ENCODE measurements around the gene PCDHGA9.
"Not testable (repeated sequence)": the region's sequence is repeated elsewhere in the genome, so short reads cannot be mapped to it uniquely, and the experiment has no call there.

Gene PCDHGA9

DNA sequence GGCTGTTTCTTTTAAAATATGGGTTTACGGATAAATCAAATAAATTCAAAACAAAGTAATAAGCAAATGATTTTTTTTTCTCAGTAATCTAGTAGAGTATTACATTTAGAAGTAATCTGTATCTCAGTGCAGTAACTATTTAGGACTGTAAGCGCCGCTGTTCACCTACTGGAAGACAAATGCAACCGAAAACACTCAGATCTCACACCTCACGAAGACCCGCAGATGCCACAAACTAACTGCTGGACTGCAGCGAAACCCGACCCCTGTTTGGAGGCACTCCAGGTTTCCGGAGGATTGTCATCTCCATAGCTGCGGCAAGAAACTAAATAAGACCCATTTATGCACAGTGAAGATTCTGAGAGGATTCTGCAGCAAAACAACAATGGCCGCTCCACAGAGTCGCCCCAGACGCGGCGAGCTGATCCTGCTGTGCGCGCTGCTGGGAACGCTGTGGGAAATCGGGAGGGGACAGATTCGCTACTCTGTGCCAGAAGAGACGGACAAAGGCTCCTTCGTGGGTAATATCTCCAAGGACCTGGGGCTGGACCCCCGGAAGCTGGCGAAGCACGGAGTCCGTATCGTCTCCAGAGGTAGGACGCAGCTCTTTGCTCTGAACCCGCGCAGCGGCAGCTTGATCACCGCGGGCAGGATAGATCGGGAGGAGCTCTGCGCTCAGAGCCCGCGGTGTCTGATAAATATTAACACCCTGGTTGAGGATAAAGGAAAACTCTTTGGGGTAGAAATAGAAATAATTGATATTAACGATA, 10.0 kb upstream of the PCDHGA9 start, which contains the start of gene PCDHGA8:
Gene PCDHGA8 (plus strand): TSS at position 205 of the 770 bp plus-strand sequence. CDS start 181 bp downstream, at position 386.
- TF ChIP-seq POLR2A (IDR thresholded peaks at IDR 0.05; ENCODE audit: low read length) (no peak), GATA1 (IDR thresholded peaks at IDR 0.05; ENCODE audit: low read depth, low read length) (no peak)
- no peak for DNase-seq

DNA sequence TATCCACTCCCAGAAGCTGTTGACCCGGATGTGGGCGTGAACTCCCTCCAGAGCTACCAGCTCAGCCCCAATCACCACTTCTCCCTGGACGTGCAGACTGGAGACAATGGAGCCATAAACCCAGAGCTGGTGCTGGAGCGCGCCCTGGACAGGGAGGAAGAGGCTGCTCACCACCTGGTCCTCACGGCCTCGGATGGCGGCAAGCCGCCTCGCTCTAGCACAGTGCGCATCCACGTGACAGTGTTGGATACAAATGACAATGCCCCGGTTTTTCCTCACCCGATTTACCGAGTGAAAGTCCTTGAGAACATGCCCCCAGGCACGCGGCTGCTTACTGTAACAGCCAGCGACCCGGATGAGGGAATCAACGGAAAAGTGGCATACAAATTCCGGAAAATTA, 9.3 kb upstream of the PCDHGA9 start:
- TF ChIP-seq GATA1 (IDR thresholded peaks at IDR 0.05; ENCODE audit: low read depth, low read length) = no peak
- no peak for TF ChIP-seq POLR2A (IDR thresholded peaks at IDR 0.05; ENCODE audit: low read length)
- no peak for DNase-seq

DNA sequence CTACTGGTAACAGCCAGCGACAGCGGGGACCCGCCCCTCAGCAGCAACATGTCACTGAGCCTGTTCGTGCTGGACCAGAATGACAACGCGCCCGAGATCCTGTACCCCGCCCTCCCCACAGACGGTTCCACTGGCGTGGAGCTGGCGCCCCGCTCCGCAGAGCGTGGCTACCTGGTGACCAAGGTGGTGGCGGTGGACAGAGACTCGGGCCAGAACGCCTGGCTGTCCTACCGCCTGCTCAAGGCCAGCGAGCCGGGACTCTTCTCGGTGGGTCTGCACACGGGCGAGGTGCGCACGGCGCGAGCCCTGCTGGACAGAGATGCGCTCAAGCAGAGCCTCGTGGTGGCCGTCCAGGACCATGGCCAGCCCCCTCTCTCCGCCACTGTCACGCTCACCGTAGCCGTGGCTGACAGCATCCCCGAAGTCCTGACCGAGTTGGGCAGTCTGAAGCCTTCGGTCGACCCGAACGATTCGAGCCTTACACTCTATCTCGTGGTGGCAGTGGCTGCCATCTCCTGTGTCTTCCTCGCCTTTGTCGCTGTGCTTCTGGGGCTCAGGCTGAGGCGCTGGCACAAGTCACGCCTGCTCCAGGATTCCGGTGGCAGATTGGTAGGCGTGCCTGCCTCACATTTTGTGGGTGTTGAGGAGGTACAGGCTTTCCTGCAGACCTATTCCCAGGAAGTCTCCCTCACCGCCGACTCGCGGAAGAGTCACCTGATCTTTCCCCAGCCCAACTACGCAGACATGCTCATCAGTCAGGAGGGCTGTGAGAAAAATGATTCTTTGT, 8.0 kb upstream of the PCDHGA9 start:
- not testable (repeated sequence) for DNase-seq

DNA sequence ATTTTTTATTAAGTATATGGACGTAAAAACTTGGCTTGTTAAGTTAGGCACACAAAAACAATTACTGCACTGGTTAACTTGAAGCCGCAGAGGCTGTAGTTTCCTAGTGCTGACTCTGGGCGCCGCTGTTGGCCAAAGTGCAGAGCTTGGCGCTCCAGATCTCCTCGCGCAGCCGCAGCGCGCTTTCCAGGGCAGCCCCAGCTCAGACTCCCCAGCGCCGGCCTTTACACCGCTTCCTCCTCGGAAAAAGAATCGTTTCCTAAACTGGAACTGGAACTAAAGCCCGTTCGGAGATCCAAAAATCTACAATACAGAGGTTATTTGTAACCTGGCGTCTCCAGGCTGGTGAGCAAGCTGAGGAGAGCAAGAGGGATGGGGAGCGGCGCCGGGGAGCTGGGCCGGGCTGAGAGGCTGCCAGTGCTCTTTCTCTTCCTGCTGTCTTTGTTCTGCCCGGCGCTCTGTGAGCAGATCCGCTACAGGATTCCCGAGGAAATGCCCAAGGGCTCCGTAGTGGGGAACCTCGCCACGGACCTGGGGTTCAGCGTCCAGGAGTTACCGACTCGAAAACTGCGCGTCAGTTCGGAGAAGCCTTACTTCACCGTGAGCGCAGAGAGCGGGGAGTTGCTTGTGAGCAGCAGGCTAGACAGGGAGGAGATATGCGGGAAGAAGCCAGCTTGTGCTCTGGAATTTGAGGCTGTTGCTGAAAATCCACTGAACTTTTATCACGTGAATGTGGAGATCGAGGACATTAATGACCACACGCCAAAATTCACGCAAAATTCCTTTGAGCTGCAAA, 4.6 kb upstream of the PCDHGA9 start, which contains the start of gene PCDHGB5:
Gene PCDHGB5 (plus strand): TSS at position 192 of the 796 bp plus-strand sequence. CDS start 181 bp downstream, at position 373.
- DNase-seq = peak; percentile 13 to 21

DNA sequence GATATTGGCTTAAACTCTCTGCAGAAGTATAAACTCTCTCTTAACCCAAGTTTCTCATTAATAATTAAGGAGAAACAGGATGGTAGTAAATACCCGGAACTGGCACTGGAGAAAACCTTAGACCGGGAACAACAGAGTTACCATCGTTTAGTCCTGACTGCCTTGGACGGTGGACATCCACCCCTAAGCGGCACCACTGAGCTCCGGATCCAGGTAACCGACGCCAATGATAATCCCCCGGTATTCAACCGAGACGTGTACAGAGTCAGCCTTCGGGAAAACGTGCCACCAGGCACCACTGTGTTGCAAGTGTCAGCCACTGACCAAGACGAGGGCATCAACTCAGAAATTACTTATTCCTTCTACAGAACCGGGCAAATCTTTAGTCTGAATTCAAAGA, 4.0 kb upstream of the PCDHGA9 start:
- DNase-seq = no peak
- TF ChIP-seq GATA1 (IDR thresholded peaks at IDR 0.05; ENCODE audit: low read depth, low read length) = no peak
- no peak for TF ChIP-seq POLR2A (IDR thresholded peaks at IDR 0.05; ENCODE audit: low read length)

DNA sequence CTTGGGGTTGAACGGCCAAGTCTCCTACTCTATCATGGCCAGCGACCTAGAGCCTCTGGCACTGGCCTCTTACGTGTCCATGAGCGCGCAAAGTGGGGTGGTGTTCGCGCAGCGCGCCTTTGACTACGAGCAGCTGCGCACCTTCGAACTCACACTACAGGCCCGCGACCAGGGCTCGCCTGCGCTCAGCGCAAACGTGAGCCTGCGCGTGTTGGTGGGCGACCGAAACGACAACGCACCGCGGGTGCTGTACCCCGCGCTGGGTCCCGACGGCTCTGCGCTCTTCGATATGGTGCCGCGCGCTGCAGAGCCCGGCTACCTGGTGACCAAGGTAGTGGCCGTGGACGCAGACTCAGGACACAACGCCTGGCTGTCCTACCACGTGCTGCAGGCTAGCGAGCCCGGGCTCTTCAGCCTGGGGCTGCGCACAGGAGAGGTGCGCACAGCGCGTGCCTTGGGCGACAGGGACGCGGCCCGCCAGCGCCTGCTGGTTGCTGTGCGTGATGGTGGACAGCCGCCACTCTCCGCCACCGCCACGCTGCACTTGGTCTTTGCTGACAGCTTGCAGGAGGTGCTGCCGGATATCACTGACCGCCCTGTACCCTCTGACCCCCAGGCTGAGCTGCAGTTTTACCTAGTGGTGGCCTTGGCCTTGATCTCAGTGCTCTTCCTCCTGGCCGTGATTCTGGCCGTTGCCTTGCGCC, 2.9 kb upstream of the PCDHGA9 start:
- no peak for TF ChIP-seq POLR2A (IDR thresholded peaks at IDR 0.05; ENCODE audit: low read length)
- TF ChIP-seq GATA1 (IDR thresholded peaks at IDR 0.05; ENCODE audit: low read depth, low read length) = no peak
- DNase-seq = no peak

DNA sequence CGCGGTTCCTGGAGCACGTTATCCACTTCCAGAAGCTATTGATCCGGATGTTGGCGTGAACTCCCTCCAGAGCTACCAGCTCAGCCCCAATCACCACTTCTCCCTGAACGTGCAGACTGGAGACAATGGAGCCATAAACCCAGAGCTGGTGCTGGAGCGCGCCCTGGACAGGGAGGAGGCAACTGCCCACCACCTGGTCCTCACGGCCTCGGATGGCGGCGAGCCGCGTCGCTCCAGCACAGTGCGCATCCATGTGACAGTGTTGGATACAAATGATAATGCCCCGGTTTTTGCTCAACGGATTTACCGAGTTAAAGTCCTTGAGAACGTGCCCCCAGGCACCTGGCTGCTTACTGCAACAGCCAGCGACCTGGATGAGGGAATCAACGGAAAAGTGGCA, 809 bp downstream of the PCDHGA9 start:
- TF ChIP-seq POLR2A (IDR thresholded peaks at IDR 0.05; ENCODE audit: low read length) = no peak
- no peak for TF ChIP-seq GATA1 (IDR thresholded peaks at IDR 0.05; ENCODE audit: low read depth, low read length)
- DNase-seq = no peak

DNA sequence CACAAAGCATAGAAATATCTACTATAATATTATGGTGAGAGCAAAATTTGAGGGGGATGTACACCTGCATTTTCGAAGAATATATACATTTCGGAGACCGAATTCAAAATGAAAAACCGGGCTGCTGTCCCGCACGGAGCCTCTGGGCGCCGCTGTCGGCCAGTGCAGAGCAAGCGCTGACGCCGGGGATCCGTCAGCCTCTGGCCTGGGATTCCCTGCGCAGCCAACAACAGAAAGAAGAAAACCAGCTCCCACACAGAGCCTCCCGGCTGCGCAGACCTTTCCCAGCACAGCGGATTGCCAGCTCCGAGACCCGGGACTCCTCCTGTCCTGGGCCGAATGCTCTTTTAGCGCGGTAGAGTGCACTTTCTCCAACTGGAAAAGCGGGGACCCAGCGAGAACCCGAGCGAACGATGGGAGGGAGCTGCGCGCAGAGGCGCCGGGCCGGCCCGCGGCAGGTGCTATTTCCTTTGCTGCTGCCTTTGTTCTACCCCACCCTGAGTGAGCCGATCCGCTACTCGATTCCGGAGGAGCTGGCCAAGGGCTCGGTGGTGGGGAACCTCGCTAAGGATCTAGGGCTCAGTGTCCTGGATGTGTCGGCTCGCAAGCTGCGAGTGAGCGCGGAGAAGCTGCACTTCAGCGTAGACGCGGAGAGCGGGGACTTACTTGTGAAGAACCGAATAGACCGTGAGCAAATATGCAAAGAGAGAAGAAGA, 5.4 kb downstream of the PCDHGA9 start, which contains the start of gene PCDHGB6:
Gene PCDHGB6 (plus strand): TSS at position 232 of the 716 bp plus-strand sequence. CDS start 182 bp downstream, at position 414.
- DNase-seq = peak; percentile 31 to 45

DNA sequence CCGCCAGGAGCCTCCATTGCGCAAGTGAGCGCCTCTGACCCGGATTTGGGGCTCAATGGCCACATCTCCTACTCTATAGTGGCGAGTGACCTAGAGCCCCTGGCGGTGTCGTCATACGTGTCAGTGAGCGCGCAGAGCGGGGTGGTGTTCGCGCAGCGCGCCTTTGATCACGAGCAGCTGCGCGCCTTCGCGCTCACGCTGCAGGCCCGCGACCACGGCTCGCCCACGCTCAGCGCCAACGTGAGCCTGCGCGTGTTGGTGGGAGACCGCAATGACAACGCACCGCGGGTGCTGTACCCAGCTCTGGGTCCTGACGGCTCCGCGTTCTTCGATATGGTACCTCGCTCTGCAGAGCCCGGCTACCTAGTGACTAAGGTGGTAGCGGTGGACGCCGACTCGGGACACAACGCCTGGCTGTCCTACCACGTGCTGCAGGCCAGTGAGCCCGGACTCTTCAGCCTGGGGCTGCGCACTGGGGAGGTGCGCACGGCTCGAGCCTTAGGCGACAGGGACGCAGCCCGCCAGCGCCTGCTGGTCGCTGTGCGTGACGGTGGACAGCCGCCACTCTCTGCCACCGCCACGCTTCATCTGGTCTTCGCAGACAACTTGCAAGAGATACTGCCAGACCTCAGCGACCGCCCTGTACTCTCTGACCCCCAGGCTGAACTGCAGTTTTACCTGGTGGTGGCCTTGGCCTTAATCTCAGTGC, 7.2 kb downstream of the PCDHGA9 start:
- DNase-seq = no peak
- TF ChIP-seq GATA1 (IDR thresholded peaks at IDR 0.05; ENCODE audit: low read depth, low read length) (no peak), POLR2A (IDR thresholded peaks at IDR 0.05; ENCODE audit: low read length) (no peak)

DNA sequence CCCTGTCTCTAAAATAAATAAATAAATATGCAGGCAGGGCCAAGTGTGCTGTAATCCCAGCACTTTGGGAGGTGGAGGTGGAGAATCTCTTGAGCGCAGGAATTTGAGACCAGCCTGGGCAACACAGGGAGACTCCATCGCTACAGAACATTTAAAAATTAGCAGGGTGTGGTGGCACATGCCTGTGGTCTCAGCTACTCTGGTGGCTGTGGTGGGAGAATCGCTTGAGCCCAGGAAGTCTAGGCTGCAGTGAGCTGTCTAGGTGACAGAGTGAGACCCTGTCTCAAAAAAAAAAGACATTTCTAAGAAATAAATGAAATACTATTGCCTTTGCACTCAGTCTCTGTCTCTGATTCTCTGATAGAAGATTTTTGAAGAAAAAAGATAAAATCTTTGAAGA, 9.0 kb downstream of the PCDHGA9 start:
- DNase-seq = no peak
- TF ChIP-seq POLR2A (IDR thresholded peaks at IDR 0.05; ENCODE audit: low read length) (no peak), GATA1 (IDR thresholded peaks at IDR 0.05; ENCODE audit: low read depth, low read length) (no peak)

DNA sequence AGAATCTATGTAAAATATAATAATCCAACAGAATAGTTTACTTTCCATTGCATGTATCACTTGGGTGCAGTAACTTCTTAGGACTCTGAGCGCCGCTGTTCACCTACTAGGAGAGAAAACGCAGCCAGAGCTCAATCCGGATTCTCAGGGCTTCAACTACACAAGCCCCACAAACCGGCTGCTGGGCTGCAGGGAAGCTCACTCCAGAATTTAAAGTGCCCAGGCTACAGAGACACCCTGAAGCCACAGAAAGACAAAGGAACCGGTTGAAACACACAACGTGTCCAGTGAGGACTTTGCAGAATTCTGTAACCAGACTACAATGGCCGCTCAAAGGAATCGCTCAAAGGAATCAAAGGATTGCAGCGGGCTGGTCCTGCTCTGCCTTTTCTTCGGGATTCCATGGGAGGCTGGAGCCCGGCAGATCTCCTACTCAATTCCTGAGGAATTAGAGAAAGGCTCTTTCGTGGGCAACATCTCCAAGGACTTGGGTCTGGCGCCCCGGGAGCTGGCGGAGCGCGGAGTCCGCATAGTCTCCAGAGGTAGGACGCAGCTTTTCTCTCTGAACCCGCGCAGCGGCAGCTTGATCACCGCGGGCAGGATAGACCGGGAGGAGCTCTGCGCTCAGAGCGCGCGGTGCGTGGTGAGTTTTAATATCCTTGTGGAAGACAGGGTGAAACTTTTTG, 10.4 kb downstream of the PCDHGA9 start, which contains the start of gene PCDHGA10:
Gene PCDHGA10 (plus strand): TSS at position 134 of the 686 bp plus-strand sequence. CDS start 189 bp downstream, at position 323.
- peak; percentile 51 to 60 for DNase-seq
- TF ChIP-seq POLR2A (IDR thresholded peaks at IDR 0.05; ENCODE audit: low read length) = no peak

DNA sequence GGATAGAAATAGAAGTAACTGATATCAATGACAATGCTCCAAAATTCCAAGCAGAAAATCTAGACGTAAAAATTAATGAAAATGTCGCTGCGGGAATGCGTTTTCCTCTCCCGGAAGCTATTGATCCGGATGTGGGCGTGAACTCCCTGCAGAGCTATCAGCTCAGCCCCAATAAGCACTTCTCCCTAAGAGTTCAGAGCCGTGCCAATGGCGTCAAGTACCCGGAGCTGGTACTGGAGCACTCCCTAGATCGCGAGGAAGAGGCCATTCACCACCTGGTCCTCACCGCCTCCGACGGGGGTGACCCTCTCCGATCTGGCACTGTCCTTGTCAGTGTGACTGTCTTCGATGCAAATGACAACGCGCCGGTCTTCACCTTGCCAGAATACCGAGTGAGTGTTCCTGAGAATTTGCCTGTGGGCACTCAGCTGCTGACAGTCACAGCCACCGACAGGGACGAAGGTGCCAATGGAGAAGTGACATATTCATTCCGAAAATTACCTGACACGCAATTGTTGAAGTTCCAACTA, 11.0 kb downstream of the PCDHGA9 start:
- TF ChIP-seq GATA1 (IDR thresholded peaks at IDR 0.05; ENCODE audit: low read depth, low read length) (no peak), POLR2A (IDR thresholded peaks at IDR 0.05; ENCODE audit: low read length) (no peak)
- no peak for DNase-seq

DNA sequence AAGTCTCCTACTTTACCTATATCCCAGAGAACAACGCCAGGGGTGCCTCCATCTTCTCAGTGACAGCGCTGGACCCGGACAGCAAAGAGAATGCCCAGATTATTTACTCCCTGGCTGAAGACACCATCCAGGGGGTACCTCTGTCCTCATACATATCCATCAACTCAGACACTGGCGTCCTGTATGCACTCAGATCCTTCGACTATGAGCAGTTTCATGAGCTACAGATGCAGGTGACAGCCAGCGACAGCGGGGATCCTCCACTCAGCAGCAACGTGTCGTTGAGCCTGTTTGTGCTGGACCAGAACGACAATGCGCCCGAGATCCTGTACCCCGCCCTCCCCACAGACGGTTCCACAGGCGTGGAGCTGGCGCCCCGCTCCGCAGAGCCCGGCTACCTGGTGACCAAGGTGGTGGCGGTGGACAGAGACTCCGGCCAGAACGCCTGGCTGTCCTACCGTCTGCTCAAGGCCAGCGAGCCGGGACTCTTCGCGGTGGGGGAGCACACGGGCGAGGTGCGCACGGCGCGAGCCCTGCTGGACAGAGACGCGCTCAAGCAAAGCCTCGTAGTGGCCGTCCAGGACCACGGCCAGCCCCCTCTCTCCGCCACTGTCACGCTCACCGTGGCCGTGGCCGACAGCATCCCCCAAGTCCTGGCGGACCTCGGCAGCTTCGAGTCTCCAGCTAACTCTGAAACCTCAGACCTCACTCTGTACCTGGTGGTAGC, 12.1 kb downstream of the PCDHGA9 start:
- DNase-seq = not testable (repeated sequence)

DNA sequence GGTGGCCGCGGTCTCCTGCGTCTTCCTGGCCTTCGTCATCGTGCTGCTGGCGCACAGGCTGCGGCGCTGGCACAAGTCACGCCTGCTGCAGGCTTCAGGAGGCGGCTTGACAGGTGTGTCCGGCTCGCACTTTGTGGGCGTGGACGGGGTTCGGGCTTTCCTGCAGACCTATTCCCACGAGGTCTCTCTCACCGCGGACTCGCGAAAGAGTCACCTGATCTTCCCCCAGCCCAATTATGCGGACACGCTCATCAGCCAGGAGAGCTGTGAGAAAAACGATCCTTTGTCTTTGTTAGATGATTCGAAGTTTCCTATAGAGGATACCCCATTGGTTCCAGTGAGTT, 12.7 kb downstream of the PCDHGA9 start:
- not testable (repeated sequence) for DNase-seq

DNA sequence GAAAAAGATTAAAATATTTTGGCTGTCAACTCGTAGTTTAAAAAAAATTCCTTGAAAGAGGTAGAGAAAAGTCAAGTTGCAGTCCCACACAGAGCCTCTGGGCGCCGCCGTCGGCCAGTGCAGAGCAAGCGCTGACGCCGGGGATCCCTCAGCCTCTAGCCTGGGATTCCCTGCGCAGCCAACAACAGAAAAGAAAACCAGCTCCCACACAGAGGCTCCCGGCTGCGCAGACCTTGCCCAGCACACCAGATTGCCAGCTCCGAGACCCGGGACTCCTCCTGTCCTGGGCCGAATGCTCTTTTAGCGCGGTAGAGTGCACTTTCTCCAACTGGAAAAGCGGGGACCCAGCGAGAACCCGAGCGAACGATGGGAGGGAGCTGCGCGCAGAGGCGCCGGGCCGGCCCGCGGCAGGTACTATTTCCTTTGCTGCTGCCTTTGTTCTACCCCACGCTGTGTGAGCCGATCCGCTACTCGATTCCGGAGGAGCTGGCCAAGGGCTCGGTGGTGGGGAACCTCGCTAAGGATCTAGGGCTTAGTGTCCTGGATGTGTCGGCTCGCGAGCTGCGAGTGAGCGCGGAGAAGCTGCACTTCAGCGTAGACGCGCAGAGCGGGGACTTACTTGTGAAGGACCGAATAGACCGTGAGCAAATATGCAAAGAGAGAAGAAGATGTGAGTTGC, 15.1 kb downstream of the PCDHGA9 start, which contains the start of gene PCDHGB7:
Gene PCDHGB7 (plus strand): TSS at position 184 of the 679 bp plus-strand sequence. CDS start 183 bp downstream, at position 367.
- DNase-seq = peak; percentile 63 to 73

Data from erythroblast (primary cell).